ENCODE measurements around the gene NPIPB2.
"Not testable (repeated sequence)": the region's sequence is repeated elsewhere in the genome, so short reads cannot be mapped to it uniquely, and the experiment has no call there.

NPIPB2 gene

DNA sequence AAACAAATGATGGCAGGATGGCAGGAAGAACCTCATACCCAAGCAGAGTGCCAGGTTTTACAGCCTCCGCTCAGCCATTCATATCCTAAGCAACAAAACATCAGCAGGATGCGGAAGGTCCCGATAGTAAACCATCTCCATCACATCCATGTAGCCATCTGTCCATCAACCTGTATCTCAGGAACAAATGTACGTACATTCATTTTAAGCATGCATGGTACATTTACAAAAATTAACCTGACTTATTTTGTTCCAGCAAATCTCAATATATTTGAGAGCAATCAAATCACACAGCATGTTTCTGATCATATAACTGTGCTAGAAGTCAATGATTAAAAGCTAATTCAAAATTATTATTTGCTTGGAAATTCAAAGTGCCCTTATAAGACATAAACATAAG, at the start of gene NPIPB2:
Gene NPIPB2, minus strand, starts transcription at position 101 of the 400 bp plus-strand sequence. Its CDS starts 0 bp downstream, at position 101.
- DNase-seq, result not testable (repeated sequence)

DNA sequence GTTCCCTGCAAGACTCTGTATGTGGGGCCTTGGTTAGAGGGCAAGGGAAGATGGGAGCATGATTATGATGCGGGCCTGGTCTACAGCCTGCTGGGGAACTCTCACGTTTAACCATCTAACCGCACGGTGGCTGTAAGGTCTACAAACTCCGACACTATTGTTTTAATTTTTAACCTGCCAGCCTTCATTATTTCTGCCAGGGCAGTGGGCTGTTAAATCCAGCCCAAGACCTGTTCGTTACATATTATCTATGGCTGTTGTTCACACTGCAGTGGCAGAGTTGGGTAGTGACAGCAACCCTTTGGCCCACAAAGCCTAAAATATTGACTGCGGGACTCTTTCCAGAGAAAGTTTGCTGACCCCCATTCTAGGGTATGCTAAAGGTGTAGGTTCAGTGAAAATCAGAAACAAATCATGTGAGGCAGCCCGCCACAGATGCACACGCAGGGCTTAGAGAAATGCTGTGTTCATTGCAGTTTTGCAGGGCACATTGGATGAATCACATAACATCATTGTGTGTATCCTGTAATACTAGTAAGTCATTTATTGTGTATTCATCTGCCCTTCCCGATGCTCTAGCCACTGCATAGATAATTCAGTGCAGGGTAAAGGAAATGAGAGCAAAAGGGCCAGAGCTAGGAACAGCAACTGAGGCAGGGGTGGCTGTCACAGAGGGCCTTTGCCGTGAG, 49.0 kb upstream of the NPIPB2 start:
- DNase-seq, result no peak

GRCh38 chr16:11988258-11988978, 46.6 kb upstream of the NPIPB2 start:
- DNase-seq, result no peak

DNA sequence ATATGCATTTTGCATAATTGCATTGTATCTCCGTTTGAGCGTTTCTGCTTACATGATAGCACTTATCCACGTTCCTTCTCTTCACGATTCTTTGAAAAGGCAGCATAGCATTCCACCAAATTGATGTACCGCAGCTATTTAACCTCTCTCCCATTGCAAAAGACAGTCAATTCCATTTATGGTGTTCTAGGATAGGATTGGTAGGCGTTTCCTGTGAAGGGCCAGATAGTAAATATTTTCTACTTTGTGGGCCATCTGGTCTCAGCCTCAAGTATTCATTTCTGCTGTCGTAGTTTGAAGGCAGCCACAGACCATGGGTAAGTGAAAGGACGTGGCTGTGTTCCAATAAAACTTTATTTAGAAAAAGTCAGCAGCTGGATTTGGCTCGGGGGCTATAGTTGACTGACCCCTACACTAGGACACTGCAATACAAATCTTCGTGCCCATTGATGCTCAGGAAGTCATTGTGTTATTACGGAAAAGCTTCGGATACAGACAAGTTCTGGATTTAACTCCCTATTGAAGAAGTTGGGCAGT, 44.7 kb upstream of the NPIPB2 start:
- no peak for DNase-seq

DNA sequence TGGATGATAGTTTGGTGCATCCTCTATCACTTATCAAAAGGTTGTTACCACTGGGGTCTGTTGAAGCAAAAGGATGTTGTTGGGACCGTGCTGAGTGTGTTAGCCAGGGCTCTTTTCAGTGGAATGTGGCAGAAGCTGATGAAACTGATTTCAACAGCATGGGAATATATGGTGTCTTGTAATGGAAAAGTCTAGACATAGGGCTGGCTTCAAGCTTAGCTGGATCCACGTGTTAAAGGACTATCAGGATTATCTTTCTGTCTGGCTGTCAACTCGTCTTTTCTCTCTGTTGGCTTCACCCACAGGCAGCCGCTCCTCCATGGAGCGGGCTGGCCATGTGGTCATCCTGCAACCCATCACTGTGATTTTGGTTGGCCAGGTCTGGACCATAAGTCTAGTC, 43.4 kb upstream of the NPIPB2 start:
- DNase-seq, result no peak

DNA sequence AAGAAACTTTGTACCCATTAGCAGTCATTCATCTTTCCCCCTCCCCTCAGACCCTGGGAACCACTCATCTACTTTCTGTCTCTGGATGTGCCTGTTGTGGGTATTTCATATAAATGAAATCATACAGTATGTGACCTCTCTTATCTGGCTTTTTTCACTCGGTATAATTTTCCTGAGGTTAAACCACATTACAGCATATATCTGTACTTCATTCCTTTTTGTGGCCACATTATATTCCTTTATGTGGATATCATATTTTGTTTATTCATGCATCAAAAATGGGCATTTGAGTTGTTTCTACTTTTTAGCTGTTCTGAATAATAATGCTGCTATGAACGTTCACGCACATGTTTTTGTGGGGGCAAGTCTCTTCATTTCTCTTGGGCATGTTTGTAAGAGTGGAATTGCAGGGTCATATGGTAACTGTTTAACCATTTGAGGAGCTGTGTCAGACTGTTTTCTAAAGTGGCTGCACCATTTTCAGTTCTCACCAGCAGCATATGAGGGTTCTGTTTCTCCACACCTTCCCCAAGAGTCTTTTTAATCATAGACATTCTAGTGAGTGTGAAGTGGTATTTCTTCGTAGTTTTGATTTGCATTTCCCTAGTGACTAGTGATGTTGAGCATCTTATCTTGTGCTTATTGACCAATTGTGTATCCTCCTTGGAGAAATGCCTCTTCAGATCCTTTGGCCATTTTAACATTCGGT, 38.4 kb upstream of the NPIPB2 start:
- no peak for DNase-seq

DNA sequence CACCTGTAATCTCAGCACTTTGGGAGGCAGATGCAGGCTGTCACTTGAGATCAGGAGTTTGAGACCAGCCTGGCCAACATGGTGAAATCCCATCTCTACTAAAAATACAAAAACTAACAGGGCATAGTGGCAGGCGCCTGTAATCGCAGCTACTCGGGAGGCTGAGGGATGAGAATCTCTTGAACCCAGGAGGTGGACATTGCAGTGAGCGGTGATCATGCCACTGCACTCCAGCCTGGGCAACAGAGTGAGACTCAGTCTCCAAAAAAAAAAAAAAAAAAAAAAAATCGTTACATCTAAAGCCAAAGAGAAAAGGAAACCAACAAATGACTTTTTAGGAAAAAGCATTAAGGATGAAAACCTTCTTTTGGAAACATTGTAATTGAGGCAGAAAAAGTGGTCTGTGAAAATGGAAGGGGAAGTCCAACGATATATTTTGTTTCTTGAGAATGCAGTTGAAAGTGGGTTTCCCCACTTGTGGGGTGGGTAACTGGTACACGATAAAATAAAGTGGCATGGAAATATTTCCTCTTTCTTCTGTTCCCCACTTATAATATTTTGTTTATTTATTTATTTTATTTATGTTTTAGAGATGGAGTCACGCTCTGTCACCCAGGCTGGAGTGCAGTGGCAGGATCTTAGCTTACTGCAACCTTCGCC, 37.3 kb upstream of the NPIPB2 start:
- no peak for DNase-seq

- no peak for DNase-seq
Observed at GRCh38 chr16:11978080-11978479, 36.2 kb upstream of the NPIPB2 start.

DNA sequence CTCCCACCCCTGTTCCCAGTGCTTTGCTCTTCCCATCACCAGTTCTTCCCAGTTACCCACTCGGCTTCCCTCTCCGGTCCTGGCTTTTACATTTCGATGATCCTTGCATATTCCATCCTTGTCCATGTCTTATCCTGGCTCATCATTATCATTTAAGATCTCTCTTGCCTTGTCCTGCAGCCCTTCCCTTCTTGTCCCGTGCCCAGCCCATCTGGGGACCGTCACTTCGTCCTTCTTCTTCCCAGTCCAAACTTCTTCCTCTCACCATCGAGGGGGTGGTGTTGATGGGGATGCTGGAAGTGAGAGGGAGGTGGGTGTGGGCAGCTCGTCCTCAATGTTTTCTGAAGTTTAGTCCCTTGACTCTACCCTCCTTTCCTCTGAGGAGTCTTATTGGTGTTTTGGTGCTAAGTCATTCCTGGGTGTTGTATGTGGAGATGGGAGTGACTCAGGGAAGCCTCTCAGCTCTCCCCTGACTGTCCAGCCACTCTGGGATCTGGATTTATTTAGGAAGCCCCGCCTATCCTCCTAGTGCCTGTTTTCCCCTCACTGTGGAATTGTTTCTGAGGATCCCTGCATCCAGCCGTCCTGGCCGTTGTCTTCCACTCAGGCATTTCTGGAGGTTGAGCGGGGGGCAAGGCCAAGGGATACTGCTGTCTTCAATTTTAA, 35.7 kb upstream of the NPIPB2 start:
- no peak for DNase-seq

DNA sequence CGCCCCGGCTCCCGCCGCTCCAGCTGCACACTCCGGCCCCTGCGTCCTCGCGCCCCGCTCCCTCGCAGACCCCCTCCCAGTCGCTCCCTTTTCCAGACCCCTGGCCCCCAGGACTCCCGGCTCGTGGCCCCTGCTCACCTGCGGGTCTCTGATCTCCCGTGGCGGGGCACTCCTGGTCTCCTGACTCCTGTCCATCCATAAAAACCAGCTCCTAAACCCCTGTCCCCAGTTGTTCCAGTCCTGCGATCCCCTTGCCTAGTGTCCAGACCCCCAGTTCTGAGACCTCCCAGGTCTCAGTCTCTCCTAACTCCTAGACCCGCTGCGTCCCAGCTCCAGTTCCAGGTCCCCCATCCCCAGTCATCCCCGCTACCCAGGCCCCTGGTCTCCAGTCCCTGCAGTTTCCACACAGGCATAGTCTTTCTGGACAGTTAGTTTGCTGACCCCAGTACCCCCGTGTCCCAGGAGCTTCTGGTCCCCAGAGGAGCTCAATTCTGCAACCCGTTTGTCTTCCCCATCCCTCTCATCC, 35.1 kb upstream of the NPIPB2 start:
- DNase-seq, result peak in 1 of 4 experiments; percentile 3

DNA sequence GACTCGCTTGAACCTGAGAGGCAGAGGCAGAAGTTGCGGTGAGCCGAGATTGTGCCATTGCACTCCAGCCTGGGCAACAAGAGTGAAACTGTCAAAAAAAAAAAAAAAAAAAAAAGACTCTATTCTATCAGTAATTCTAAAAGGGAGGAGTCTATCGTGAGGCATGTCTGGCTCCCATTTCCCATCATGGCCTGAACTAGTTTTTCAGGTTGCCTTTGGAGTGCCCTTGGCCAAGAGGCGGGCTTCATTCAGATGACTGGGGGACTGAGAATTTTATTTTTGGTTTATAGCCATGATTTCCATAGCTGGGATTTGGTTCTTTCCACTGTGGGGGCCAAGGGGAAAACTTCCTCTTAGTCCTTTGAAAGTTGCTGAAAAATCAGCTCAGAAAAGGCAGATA, 31.2 kb upstream of the NPIPB2 start:
- no peak for DNase-seq

DNA sequence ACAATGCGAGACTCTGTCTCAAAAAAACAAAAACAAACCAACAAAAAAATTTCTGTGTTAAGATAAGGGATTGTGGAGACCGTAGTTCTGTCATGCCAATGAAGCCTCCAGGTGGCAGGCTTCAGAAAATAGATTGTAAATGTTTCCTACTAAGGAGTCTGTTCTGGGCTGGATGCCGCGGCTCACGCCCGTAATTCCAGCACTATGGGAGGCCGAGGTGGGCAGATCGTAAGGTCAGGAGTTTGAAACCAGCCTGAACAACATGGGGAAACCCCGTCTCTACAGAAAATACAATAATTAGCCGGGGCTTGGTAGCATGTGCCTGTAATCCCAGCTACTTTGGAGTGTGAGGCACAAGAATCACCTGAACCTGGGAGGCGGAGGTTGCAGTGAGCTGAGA, 30.3 kb upstream of the NPIPB2 start:
- no peak for DNase-seq

DNA sequence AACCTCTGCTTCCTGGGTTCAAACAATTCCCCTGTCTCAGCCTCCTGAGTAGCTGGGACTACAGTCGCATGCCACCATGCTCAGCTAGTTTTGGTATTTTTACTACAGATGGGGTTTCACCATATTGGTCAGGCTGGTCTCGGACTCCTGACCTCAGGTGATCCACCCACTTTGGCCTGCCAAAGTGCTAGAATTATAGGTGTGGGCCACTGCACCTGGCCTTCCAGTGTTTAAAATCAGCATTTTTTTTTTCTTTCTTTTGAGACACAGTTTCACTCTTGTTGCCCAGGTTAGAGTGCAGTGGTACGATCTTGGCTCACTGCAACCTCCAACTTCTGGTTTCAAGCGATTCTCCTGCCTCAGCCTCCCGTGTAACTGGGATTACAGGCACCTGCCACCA, 28.4 kb upstream of the NPIPB2 start:
- DNase-seq, result not testable (repeated sequence)

DNA sequence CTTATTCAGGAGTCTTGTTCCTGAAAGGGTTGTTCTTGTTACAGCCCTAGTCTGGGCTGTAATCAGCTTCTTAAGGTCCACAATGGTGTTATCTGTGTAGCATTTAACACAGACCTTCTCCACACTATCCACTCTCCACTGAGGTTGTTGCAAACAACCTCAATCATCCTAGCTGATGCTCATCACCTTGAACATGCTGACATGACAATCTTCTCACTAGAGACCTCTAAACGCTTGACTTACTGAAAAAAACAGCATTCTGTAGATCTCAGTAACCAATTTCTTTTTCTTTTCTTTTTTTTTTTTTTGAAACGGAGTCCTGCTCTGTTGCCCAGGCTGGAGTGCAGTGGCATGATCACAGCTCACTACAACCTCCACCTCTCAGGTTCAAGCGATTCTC, 26.7 kb upstream of the NPIPB2 start:
- DNase-seq, result no peak

- DNase-seq, result no peak
Observed at GRCh38 chr16:11967195-11967911, 25.5 kb upstream of the NPIPB2 start.

DNA sequence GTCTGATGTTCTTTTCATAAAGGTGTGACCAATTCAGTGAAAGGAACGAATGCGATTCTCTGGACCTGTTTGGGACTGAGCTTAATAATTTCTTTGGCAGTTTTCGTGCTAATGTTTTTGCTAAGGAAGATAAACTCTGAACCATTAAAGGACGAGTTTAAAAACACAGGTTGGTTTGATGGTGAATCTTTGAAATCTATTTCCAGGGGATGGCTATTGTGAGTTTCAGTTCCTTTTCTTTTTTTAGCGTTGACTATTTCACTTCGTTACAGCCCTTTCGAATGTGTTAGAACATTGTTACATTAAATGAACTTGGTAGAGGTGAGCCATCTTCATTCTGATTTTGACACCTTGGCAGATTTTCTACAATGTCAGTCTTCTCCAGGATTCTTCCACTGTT, 24.3 kb upstream of the NPIPB2 start:
- no peak for DNase-seq

- DNase-seq, result no peak
Observed at GRCh38 chr16:11964761-11965551, 23.1 kb upstream of the NPIPB2 start, which contains the start of gene TNFRSF17. Gene TNFRSF17, plus strand, starts transcription at chr16:11965210. Its CDS starts 115 bp downstream, at chr16:11965325.

DNA sequence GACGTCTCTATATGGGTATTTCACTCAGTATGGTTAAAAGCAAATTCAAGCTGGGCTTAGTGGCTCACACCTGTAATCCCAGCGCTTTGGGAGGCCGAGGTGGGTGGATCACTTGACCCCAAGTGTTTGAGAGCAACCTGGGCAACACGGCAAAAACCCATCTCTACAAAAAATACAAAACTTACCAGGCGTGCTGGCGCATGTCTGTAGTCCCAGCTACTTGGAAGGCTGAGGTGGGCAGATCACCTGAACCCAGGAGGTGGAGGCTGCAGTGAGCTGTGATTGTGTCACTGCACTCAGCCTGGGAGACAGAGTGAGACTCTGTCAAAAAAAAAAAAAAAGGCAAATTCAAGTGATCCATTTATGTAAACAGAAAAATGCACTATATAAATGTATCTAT, 21.9 kb upstream of the NPIPB2 start:
- DNase-seq, result no peak

GRCh38 chr16:11962978-11963377, 21.1 kb upstream of the NPIPB2 start:
- DNase-seq, result not testable (repeated sequence)

GRCh38 chr16:11962457-11962856, 20.6 kb upstream of the NPIPB2 start:
- not testable (repeated sequence) for DNase-seq
